Endothelial cell of umbilical vein (primary cell): Measurements from ENCODE around the gene SLC16A5. TPM values are rescaled to one million over a fixed set of nuclear protein-coding genes. Genes with fewer than 3 reads are reported as not detected.

Experiments
- BruUV-seq: library from RNA; stranded (reverse); fragments of 400-500 nt; replicated peaks from 2 replicates; lab custom pipeline; 2021; lab: Mats Ljungman, UMichigan
- CTCF ChIA-PET: fragments of 300-600, 350-600 bp; sonication (Branson Sonifier 250); formaldehyde crosslinking; loops from one replicate; lab custom pipeline; 2021; ENCODE audit warnings: antibody characterized with exemption, inconsistent platforms; lab: Charles Lee
- POLR2A ChIA-PET: fragments of 300-600, 350-600 bp; sonication (Branson Sonifier 250); formaldehyde crosslinking; loops from one replicate; lab custom pipeline; 2021; ENCODE audit warnings: antibody characterized with exemption, inconsistent platforms; lab: Charles Lee
- DNase-seq: peaks from one replicate; pipeline ENCODE4 v3.0.0-alpha.2; 2011; ENCODE audit warnings: low read depth, low spot score
- FAIRE-seq: peaks from 2 replicates; lab custom pipeline; 2011; peaks lifted over from hg19 to GRCh38; lab: Jason Lieb, UNC
- H2AFZ ChIP-seq: 2 replicates; pipeline ENCODE4 v1.6.0; 2012; ENCODE audit warnings: low read depth, low read length, control low read depth, inconsistent platforms
- H3K27ac ChIP-seq: 2 replicates; pipeline ENCODE4 v1.5.1; 2011; ENCODE audit warnings: low read depth, mild to moderate bottlenecking, control low read depth, low read length, moderate library complexity; ENCODE audit not compliant: insufficient read depth
- H3K27me3 ChIP-seq, 2 experiments: 2 replicates each; pipeline versions ENCODE4 v1.6.0 to v1.6.1; 2011; ENCODE audit warnings: low read length in 2 of 2, mixed read lengths in 1 of 2; ENCODE audit not compliant: control insufficient read depth in 2 of 2, insufficient read depth in 2 of 2
- H3K36me3 ChIP-seq, 2 experiments: 2 replicates in 1 of 2; 3 replicates in 1 of 2; pipeline ENCODE4 v1.5.1; 2011; ENCODE audit warnings: low read length in 2 of 2, mild to moderate bottlenecking in 1 of 2, moderate library complexity in 1 of 2; ENCODE audit not compliant: control insufficient read depth in 2 of 2, insufficient read depth in 2 of 2; ENCODE audit errors: extremely low read depth in 1 of 2
- H3K4me1 ChIP-seq: 3 replicates; pipeline ENCODE4 v1.5.1; 2011; ENCODE audit warnings: mild to moderate bottlenecking, low read length; ENCODE audit not compliant: control insufficient read depth, insufficient read depth; ENCODE audit errors: extremely low read depth
- H3K4me2 ChIP-seq: 2 replicates; pipeline ENCODE4 v1.6.1; 2011; ENCODE audit warnings: low read length, control low read depth, mixed read lengths; ENCODE audit not compliant: insufficient read depth
- H3K4me3 ChIP-seq, 3 experiments: fragments of 200-600 bp in 1 of 3; sonication (generic), shearing (Covaris generic) in 1 of 3; replicated peaks in 1 of 3; 2 replicates each; pipeline ENCODE4 v1.5.1; 2011 to 2016; ENCODE audit warnings: control low read depth in 3 of 3, low read length in 3 of 3, mild to moderate bottlenecking in 2 of 3, inconsistent platforms in 1 of 3, low read depth in 1 of 3, moderate library complexity in 1 of 3; ENCODE audit not compliant: insufficient read depth in 1 of 3
- H3K79me2 ChIP-seq: 2 replicates; pipeline ENCODE4 v1.6.0; 2012; ENCODE audit warnings: low read length, inconsistent platforms; ENCODE audit not compliant: control insufficient read depth, insufficient read depth
- H3K9ac ChIP-seq: replicated peaks from 2 replicates; pipeline ENCODE3; 2011; ENCODE audit warnings: low read length, control low read depth; ENCODE audit not compliant: insufficient read depth; ENCODE audit errors: extremely low read depth
- H3K9me1 ChIP-seq: replicated peaks from 3 replicates; pipeline ENCODE4 v1.6.0; 2011; ENCODE audit warnings: mild to moderate bottlenecking, low read length; ENCODE audit not compliant: control insufficient read depth, insufficient read depth; ENCODE audit errors: extremely low read depth
- H3K9me3 ChIP-seq: replicated peaks from 2 replicates; pipeline ENCODE4 v1.5.1; 2012; ENCODE audit warnings: low read length, inconsistent platforms; ENCODE audit not compliant: control insufficient read depth, insufficient read depth
- H4K20me1 ChIP-seq: replicated peaks from 2 replicates; pipeline ENCODE3; 2011; ENCODE audit warnings: mild to moderate bottlenecking, low read length; ENCODE audit not compliant: control insufficient read depth, insufficient read depth; ENCODE audit errors: extremely low read depth
- EZH2 ChIP-seq: IDR thresholded peaks from 2 replicates; pipeline ENCODE4 v1.6.1; 2012; ENCODE audit warnings: borderline replicate concordance, low read depth, mild to moderate bottlenecking, moderate library complexity, low read length, inconsistent platforms; ENCODE audit not compliant: severe bottlenecking
- FOS ChIP-seq: IDR thresholded peaks from 2 replicates; pipeline ENCODE4 v1.6.1; 2011; ENCODE audit warnings: mild to moderate bottlenecking, low read length, moderate library complexity, borderline replicate concordance; ENCODE audit not compliant: insufficient read depth
- GATA2 ChIP-seq: IDR thresholded peaks from 2 replicates; pipeline ENCODE4 v1.7.0; 2011; ENCODE audit warnings: low read depth, mild to moderate bottlenecking, moderate library complexity, mixed read lengths, low read length; ENCODE audit not compliant: insufficient read length, insufficient read depth
- JUN ChIP-seq: IDR thresholded peaks from 2 replicates; pipeline ENCODE4 v1.6.1; 2011; ENCODE audit warnings: borderline replicate concordance, low read depth; ENCODE audit not compliant: insufficient read length, insufficient read depth
- MAX ChIP-seq: IDR thresholded peaks from 2 replicates; pipeline ENCODE4 v1.6.1; 2011; ENCODE audit not compliant: insufficient read depth, insufficient read length
- MYC ChIP-seq: IDR thresholded peaks from one replicate; pipeline ENCODE4 v1.6.1; 2011; ENCODE audit warnings: mild to moderate bottlenecking, low read depth, low read length
- POLR2A ChIP-seq: IDR thresholded peaks from 2 replicates; pipeline ENCODE4 v1.6.1; 2012; ENCODE audit warnings: low read depth, mild to moderate bottlenecking, control low read depth, low read length
- POLR2AphosphoS5 ChIP-seq: IDR thresholded peaks from 2 replicates; pipeline ENCODE4 v1.6.1; 2012; ENCODE audit warnings: low read depth, mild to moderate bottlenecking, control low read depth, low read length, moderate library complexity; ENCODE audit not compliant: insufficient read depth
- dilution Hi-C: fragments of 300-500 bp; cut with MboI; formaldehyde crosslinking; loops from one replicate; pipeline ENCODE4 v1.15.0; 2019; ENCODE audit warnings: low sequenced_read_pairs; ENCODE audit not compliant: extremely low pct_ligation_motif_present
- intact Hi-C: fragments of 100-400 bp; cut with micrococcal nuclease; formaldehyde crosslinking; loops from one replicate; pipeline ENCODE4 v1.10.0; 2022
- polyA plus RNA-seq, 4 experiments: library from polyadenylated mRNA; depleted of rRNA in 3 of 4; stranded (reverse) in 3 of 4; unstranded in 1 of 4; fragments of >200 nt; gene quantifications; 2 replicates each; pipeline versions ENCODE4 v1.2.1 to v1.2.3, GENCODE V29; 2011 to 2012; ENCODE audit warnings: missing spikeins in 1 of 4
- total RNA-seq: library from RNA; stranded (reverse); gene quantifications from 2 replicates; pipeline ENCODE4 v1.2.3, GENCODE V29; 2021
- TF ChIP-seq, protein P1 (sequence below), 2 donors: IDR thresholded peaks; 1 replicate in 1 of 2; 2 replicates in 1 of 2; pipeline ENCODE4 v1.5.1; 2011; ENCODE audit warnings: low read length in 2 of 2, mild to moderate bottlenecking in 2 of 2, moderate library complexity in 2 of 2, control low read depth in 1 of 2, inconsistent platforms in 1 of 2, low read depth in 1 of 2; ENCODE audit not compliant: insufficient read depth in 1 of 2; ENCODE audit errors: extremely low read depth in 1 of 2

The SLC16A5 gene
- total and polyA plus RNA-seq, 2 donors (not counting 3 experiments of a cell fraction or from before 2014, with no cell fraction given), result 16.4 to 23.3 TPM

- Histone ChIP-seq H3K27me3 (no peaks in the 10 kb centered on the region), H3K27ac (no peak overlapping the region), H3K9ac (peak overlapping the region; percentile 54), H3K36me3 (peaks cover 2 to 4% of the 10 kb centered on the region in 2 experiments), H3K4me1 (peaks cover 13% of the 10 kb centered on the region), H2AFZ (peak overlapping the region; percentile 4), H4K20me1 (no peaks in the 10 kb centered on the region), H3K4me2 (peak overlapping the region; percentile 59), H3K4me3 (peak overlapping the region; percentile 35 to 93 (median 51)), H3K9me1 (no peaks in the 10 kb centered on the region), H3K79me2 (peaks cover 8% of the 10 kb centered on the region), H3K9me3 (no peaks in the 10 kb centered on the region)
- ChIA-PET CTCF (interaction anchor here (0.8 to 1.6 kb wide), 11 partner anchors 9 to 154 kb away, joined by 3 to 9 read pairs (median 4); no protein-coding TSS in a partner anchor), POLR2A (no interaction called here)
- FAIRE-seq (peak; percentile 76), DNase-seq (peak; percentile 19)
- intact Hi-C loops, result loop anchor here (1.0 to 10.0 kb wide), 5 partner anchors 60 to 467 kb away; partner anchors contain the start of genes ARMC7, CASKIN2, SUMO2 and TSEN54
- TF ChIP-seq, protein P1, sequence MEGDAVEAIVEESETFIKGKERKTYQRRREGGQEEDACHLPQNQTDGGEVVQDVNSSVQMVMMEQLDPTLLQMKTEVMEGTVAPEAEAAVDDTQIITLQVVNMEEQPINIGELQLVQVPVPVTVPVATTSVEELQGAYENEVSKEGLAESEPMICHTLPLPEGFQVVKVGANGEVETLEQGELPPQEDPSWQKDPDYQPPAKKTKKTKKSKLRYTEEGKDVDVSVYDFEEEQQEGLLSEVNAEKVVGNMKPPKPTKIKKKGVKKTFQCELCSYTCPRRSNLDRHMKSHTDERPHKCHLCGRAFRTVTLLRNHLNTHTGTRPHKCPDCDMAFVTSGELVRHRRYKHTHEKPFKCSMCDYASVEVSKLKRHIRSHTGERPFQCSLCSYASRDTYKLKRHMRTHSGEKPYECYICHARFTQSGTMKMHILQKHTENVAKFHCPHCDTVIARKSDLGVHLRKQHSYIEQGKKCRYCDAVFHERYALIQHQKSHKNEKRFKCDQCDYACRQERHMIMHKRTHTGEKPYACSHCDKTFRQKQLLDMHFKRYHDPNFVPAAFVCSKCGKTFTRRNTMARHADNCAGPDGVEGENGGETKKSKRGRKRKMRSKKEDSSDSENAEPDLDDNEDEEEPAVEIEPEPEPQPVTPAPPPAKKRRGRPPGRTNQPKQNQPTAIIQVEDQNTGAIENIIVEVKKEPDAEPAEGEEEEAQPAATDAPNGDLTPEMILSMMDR (IDR thresholded peaks at IDR 0.05; ENCODE audit: extremely low read depth in 1 of 2, insufficient read depth in 1 of 2, low read depth in 1 of 2, low read length in 2 of 2), result no peak
- TF ChIP-seq MAX, result no peak
- TF ChIP-seq GATA2, result no peak
- no peak for TF ChIP-seq POLR2AphosphoS5
- no peak for TF ChIP-seq EZH2
- no peak for TF ChIP-seq FOS
- TF ChIP-seq JUN, result no peak
- no peak for TF ChIP-seq POLR2A
- TF ChIP-seq MYC, result no peak
- BruUV-seq, result no TSS peak
- dilution Hi-C loops, result no loop called here
Measured at GRCh38 chr17:75047398-75048098, 40.2 kb upstream of the SLC16A5 start.
